ENCODE measurements around the gene ATRNL1.

Gene ATRNL1

DNA sequence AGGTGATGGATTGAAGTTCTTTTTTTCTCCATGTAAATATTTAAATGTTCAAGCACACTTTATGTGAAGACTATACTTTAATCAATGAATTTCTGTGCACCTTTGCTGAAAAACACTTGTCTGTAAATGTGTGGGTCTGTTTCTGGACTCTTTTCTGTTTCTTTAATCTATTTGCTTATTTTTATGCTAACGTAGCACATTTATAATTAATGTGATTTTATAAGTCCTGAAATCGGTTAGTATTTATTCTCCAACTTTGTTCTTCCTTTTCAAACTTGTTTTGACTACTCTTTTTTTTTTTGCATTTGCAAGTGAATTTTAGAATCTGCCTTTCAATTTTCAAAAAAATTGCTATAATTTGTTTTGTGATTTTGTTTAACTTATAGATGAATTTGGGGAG lies 334.4 kb downstream of the ATRNL1 start:
- DNase-seq (no peak), ATAC-seq (ENCODE audit: insufficient read depth, low read depth) (no peak)
- H3K27me3 ChIP-seq (ENCODE audit: insufficient read depth, low read length, poor library complexity), result no peaks in the 10 kb centered on the region
- no peak overlapping the region for H3K27ac ChIP-seq (ENCODE audit: low read length)
- no peak overlapping the region for H3K9ac ChIP-seq (ENCODE audit: low read depth, low read length)
- no peaks in the 10 kb centered on the region for H3K36me3 ChIP-seq (ENCODE audit: insufficient read depth, low read length)
- no peaks in the 10 kb centered on the region for H4K20me1 ChIP-seq (ENCODE audit: insufficient read depth, low read length)
- H3K79me2 ChIP-seq (ENCODE audit: insufficient read depth, low read length), result no peaks in the 10 kb centered on the region
- no peaks in the 10 kb centered on the region for H3K9me3 ChIP-seq (ENCODE audit: insufficient read depth, low read length, severe bottlenecking)
- no peak overlapping the region for H2AFZ ChIP-seq (ENCODE audit: low read depth, low read length)
- TF ChIP-seq, protein P1, sequence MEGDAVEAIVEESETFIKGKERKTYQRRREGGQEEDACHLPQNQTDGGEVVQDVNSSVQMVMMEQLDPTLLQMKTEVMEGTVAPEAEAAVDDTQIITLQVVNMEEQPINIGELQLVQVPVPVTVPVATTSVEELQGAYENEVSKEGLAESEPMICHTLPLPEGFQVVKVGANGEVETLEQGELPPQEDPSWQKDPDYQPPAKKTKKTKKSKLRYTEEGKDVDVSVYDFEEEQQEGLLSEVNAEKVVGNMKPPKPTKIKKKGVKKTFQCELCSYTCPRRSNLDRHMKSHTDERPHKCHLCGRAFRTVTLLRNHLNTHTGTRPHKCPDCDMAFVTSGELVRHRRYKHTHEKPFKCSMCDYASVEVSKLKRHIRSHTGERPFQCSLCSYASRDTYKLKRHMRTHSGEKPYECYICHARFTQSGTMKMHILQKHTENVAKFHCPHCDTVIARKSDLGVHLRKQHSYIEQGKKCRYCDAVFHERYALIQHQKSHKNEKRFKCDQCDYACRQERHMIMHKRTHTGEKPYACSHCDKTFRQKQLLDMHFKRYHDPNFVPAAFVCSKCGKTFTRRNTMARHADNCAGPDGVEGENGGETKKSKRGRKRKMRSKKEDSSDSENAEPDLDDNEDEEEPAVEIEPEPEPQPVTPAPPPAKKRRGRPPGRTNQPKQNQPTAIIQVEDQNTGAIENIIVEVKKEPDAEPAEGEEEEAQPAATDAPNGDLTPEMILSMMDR (IDR thresholded peaks at IDR 0.05; ENCODE audit: borderline replicate concordance, extremely low read depth, low read length, poor library complexity, severe bottlenecking), result no peak
- TF ChIP-seq EZH2 (IDR thresholded peaks at IDR 0.05; ENCODE audit: borderline replicate concordance, low read depth, low read length, severe bottlenecking), result no peak
- no peaks in the 10 kb centered on the region for H3K4me1 ChIP-seq (ENCODE audit: insufficient read depth, low read length)
- no peak overlapping the region for H3K4me2 ChIP-seq (ENCODE audit: insufficient read depth, low read length)
- H3K4me3 ChIP-seq (ENCODE audit: low read depth in 1 of 2, low read length in 2 of 2), result no peak overlapping the region

- no peak for DNase-seq
- no peak for ATAC-seq (ENCODE audit: insufficient read depth, low read depth)
- H3K9ac ChIP-seq (ENCODE audit: low read depth, low read length), result no peak overlapping the region
These were observed 339.1 kb downstream of the ATRNL1 start for GRCh38 chr10:115432188-115432819.

GRCh38 chr10:115436999-115437398 lies 343.8 kb downstream of the ATRNL1 start:
- DNase-seq, result no peak
- Histone ChIP-seq H3K36me3 (ENCODE audit: insufficient read depth, low read length) (no peaks in the 10 kb centered on the region), H4K20me1 (ENCODE audit: insufficient read depth, low read length) (no peaks in the 10 kb centered on the region), H3K9ac (ENCODE audit: low read depth, low read length) (no peak overlapping the region), H3K4me2 (ENCODE audit: insufficient read depth, low read length) (no peak overlapping the region), H3K4me3 (ENCODE audit: low read depth in 1 of 2, low read length in 2 of 2) (no peak overlapping the region), H3K27ac (ENCODE audit: low read length) (no peak overlapping the region), H3K79me2 (ENCODE audit: insufficient read depth, low read length) (no peaks in the 10 kb centered on the region), H3K9me3 (ENCODE audit: insufficient read depth, low read length, severe bottlenecking) (no peaks in the 10 kb centered on the region), H2AFZ (ENCODE audit: low read depth, low read length) (no peak overlapping the region), H3K27me3 (ENCODE audit: insufficient read depth, low read length, poor library complexity) (no peaks in the 10 kb centered on the region), H3K4me1 (ENCODE audit: insufficient read depth, low read length) (no peaks in the 10 kb centered on the region)
- no peak for ATAC-seq (ENCODE audit: insufficient read depth, low read depth)
- TF ChIP-seq, protein P1 (IDR thresholded peaks at IDR 0.05; ENCODE audit: borderline replicate concordance, extremely low read depth, low read length, poor library complexity, severe bottlenecking), result no peak
- no peak for TF ChIP-seq EZH2 (IDR thresholded peaks at IDR 0.05; ENCODE audit: borderline replicate concordance, low read depth, low read length, severe bottlenecking)

More at GRCh38 chr10:115432188-115432819, 339.1 kb downstream of the ATRNL1 start:
- H3K27me3 ChIP-seq (ENCODE audit: insufficient read depth, low read length, poor library complexity), result no peaks in the 10 kb centered on the region
- no peak overlapping the region for H3K4me3 ChIP-seq (ENCODE audit: low read depth in 1 of 2, low read length in 2 of 2)
- H4K20me1 ChIP-seq (ENCODE audit: insufficient read depth, low read length), result no peaks in the 10 kb centered on the region
- no peaks in the 10 kb centered on the region for H3K4me1 ChIP-seq (ENCODE audit: insufficient read depth, low read length)
- no peak overlapping the region for H2AFZ ChIP-seq (ENCODE audit: low read depth, low read length)
- no peaks in the 10 kb centered on the region for H3K9me3 ChIP-seq (ENCODE audit: insufficient read depth, low read length, severe bottlenecking)
- no peak overlapping the region for H3K27ac ChIP-seq (ENCODE audit: low read length)
- no peaks in the 10 kb centered on the region for H3K36me3 ChIP-seq (ENCODE audit: insufficient read depth, low read length)
- no peak overlapping the region for H3K4me2 ChIP-seq (ENCODE audit: insufficient read depth, low read length)
- H3K79me2 ChIP-seq (ENCODE audit: insufficient read depth, low read length), result no peaks in the 10 kb centered on the region
- TF ChIP-seq, protein P1 (IDR thresholded peaks at IDR 0.05; ENCODE audit: borderline replicate concordance, extremely low read depth, low read length, poor library complexity, severe bottlenecking), result peak; percentile 30
- no peak for TF ChIP-seq EZH2 (IDR thresholded peaks at IDR 0.05; ENCODE audit: borderline replicate concordance, low read depth, low read length, severe bottlenecking)
